A673 (cell line): ENCODE results near the gene LAMB4.

Source experiments
- EZH2 ChIP-seq: fragments of 200-600 bp; sonication (generic); IDR thresholded peaks from 2 replicates; pipeline ENCODE4 v1.6.1; 2017; ENCODE audit warnings: borderline replicate concordance, low read depth, mild to moderate bottlenecking, mixed read lengths, antibody characterized with exemption, low read length; ENCODE audit not compliant: poor library complexity, severe bottlenecking
- TF ChIP-seq, protein P1 (sequence below): fragments of 300-800, 200-600 bp; sonication (generic); conservative IDR thresholded peaks from 2 replicates; pipeline ENCODE4 v1.5.1; 2017; ENCODE audit warnings: low read depth, mild to moderate bottlenecking, antibody characterized with exemption, low read length, moderate library complexity, mixed read lengths

DNA sequence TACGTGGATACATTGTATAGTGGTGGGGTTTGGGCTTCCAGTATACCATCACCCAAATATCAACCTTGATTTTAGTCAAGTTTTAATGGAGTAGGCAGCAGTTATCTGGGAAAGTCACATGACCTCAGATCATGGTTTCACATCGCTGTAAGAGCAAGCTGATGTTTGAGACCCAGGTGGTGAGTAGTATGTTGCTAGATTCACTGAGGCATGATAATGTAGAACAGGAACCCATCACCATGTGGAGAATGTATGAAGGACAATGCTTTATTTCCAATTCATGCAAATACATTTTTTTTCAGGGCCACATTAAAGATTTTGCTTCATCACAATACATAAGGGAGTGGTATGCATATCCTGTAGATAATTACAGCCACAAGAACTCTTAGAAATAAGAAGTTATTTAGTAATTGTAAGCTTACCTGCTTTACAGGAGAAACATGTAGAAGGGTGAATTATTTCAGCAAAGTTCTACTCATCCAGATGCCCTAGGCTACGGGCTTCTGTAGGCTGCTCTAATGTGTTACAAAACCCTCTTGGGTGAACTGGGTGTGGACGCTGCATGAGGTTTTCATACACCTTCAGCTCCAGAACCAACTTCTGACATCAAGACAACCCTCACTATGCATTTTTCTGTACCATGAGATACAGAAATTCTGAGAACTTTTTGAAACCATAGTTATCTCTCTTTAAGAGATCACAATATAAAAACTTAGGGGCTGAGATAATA is 27.6 kb upstream of the LAMB4 start:
- no peak for TF ChIP-seq EZH2
- TF ChIP-seq, protein P1, sequence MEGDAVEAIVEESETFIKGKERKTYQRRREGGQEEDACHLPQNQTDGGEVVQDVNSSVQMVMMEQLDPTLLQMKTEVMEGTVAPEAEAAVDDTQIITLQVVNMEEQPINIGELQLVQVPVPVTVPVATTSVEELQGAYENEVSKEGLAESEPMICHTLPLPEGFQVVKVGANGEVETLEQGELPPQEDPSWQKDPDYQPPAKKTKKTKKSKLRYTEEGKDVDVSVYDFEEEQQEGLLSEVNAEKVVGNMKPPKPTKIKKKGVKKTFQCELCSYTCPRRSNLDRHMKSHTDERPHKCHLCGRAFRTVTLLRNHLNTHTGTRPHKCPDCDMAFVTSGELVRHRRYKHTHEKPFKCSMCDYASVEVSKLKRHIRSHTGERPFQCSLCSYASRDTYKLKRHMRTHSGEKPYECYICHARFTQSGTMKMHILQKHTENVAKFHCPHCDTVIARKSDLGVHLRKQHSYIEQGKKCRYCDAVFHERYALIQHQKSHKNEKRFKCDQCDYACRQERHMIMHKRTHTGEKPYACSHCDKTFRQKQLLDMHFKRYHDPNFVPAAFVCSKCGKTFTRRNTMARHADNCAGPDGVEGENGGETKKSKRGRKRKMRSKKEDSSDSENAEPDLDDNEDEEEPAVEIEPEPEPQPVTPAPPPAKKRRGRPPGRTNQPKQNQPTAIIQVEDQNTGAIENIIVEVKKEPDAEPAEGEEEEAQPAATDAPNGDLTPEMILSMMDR: no peak
